AG09319 (cell line): ENCODE results near the gene GCK.

Source experiments
- DNase-seq: peaks from one replicate; pipeline ENCODE4 v3.0.0-alpha.2; 2010; ENCODE audit warnings: low read depth; ENCODE audit errors: extremely low read depth
- CTCF ChIP-seq: IDR thresholded peaks from 2 replicates; pipeline ENCODE4 v1.5.1; 2011; ENCODE audit warnings: low read depth, mild to moderate bottlenecking, inconsistent platforms, low read length, moderate library complexity

Gene GCK

GRCh38 chr7:44193011-44193802 is 4.0 kb upstream of the GCK start:
- DNase-seq, result no peak
- TF ChIP-seq CTCF, result no peak

GRCh38 chr7:44191171-44191570 is 1.9 kb upstream of the GCK start:
- no peak for DNase-seq
- no peak for TF ChIP-seq CTCF

GRCh38 chr7:44189993-44190872 is 994 bp upstream of the GCK start:
- DNase-seq, result no peak

GRCh38 chr7:44188480-44189225 is 586 bp downstream of the GCK start:
- DNase-seq, result no peak
- no peak for TF ChIP-seq CTCF

More at GRCh38 chr7:44189993-44190872, 994 bp upstream of the GCK start:
- no peak for TF ChIP-seq CTCF

- no peak for DNase-seq
- TF ChIP-seq CTCF, result no peak
Measured at GRCh38 chr7:44187636-44188416, 1.4 kb downstream of the GCK start.

- no peak for DNase-seq
- TF ChIP-seq CTCF, result no peak
Measured at GRCh38 chr7:44186736-44187135, 2.5 kb downstream of the GCK start.
